SU-DHL-6 (cell line): ENCODE data around the gene HOXA1.

Experiments used
- CTCF ChIP-seq: fragments of 200-600 bp; sonication (generic); IDR thresholded peaks from one replicate; pipeline ENCODE4 v1.5.1; 2017; ENCODE audit warnings: antibody characterized with exemption, mild to moderate bottlenecking, low read length, moderate library complexity; ENCODE audit not compliant: insufficient read depth, poor library complexity, severe bottlenecking
- EZH2phosphoT487 ChIP-seq: fragments of 200-600 bp; sonication (generic), shearing (Covaris generic); conservative IDR thresholded peaks from 2 replicates; pipeline ENCODE4 v1.6.1; 2018; ENCODE audit warnings: mild to moderate bottlenecking, antibody characterized with exemption, low read length, moderate library complexity, mixed read lengths

DNA sequence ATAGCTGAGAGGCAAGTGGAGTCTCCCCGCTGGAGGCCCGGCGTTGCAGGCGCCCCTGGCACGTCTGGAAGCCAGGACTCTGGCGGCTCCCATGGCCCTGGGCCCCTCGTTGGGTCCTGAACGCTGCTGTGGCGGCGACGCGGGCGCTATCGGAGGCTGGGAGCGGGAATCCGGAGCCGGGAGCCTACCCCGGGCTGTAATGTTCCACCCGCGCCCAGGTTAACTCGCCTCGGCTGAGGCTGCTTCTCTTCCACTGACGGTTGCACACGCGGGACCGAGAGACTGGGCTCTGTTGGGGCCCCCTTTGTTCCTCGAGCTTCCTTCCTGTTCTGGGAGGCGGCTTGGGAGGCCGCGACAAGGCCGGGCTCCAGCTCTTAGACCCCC, 49.0 kb upstream of the HOXA1 start:
- TF ChIP-seq EZH2phosphoT487 (no peak), CTCF (no peak)
